Stimulated activated memory B cell treated with anti-CD40 and anti-IgM and Interleukin-4, amounts not matched to agents 10 μg/mL and 1 μg/mL and 100 μg/mL, for 72 hours (primary cell): ENCODE results near the gene IGF2BP3.

Experiments used
- ATAC-seq: fragments of 150-1000 bp; cut with Tn5 transposase; 2 replicates; pipeline ENCODE4 v1.10.0; 2021
- H3K27ac Mint-ChIP-seq: one replicate; pipeline ENCODE4 v1.8.0; 2022; ENCODE audit warnings: mild to moderate bottlenecking, mixed read lengths
- H3K27me3 Mint-ChIP-seq: one replicate; pipeline ENCODE4 v1.8.0; 2022; ENCODE audit warnings: mixed read lengths
- H3K36me3 Mint-ChIP-seq: one replicate; pipeline ENCODE4 v1.8.0; 2022; ENCODE audit warnings: mixed read lengths
- H3K4me1 Mint-ChIP-seq: one replicate; pipeline ENCODE4 v1.8.0; 2022; ENCODE audit warnings: mixed read lengths
- H3K4me3 Mint-ChIP-seq: one replicate; pipeline ENCODE4 v1.8.0; 2022; ENCODE audit warnings: mild to moderate bottlenecking, moderate library complexity, mixed read lengths
- H3K9me3 Mint-ChIP-seq: one replicate; pipeline ENCODE4 v1.8.0; 2022; ENCODE audit warnings: mixed read lengths

The IGF2BP3 gene

GRCh38 chr7:23294549-23295400, 175.5 kb downstream of the IGF2BP3 start:
- no peak overlapping the region for H3K27ac Mint-ChIP-seq
- no peaks in the 10 kb centered on the region for H3K9me3 Mint-ChIP-seq
- no peak overlapping the region for H3K4me3 Mint-ChIP-seq
- ATAC-seq: no peak
- H3K36me3 Mint-ChIP-seq: no peaks in the 10 kb centered on the region
- peaks cover 4% of the 10 kb centered on the region for H3K4me1 Mint-ChIP-seq
- H3K27me3 Mint-ChIP-seq: peaks cover 7% of the 10 kb centered on the region

- no peak overlapping the region for H3K27ac Mint-ChIP-seq
- H3K36me3 Mint-ChIP-seq: no peaks in the 10 kb centered on the region
- ATAC-seq: no peak
- no peak overlapping the region for H3K4me3 Mint-ChIP-seq
- H3K4me1 Mint-ChIP-seq: no peaks in the 10 kb centered on the region
- H3K9me3 Mint-ChIP-seq: no peaks in the 10 kb centered on the region
- H3K27me3 Mint-ChIP-seq: peaks cover 7% of the 10 kb centered on the region
Measured at GRCh38 chr7:23293500-23294073, 176.7 kb downstream of the IGF2BP3 start.

DNA sequence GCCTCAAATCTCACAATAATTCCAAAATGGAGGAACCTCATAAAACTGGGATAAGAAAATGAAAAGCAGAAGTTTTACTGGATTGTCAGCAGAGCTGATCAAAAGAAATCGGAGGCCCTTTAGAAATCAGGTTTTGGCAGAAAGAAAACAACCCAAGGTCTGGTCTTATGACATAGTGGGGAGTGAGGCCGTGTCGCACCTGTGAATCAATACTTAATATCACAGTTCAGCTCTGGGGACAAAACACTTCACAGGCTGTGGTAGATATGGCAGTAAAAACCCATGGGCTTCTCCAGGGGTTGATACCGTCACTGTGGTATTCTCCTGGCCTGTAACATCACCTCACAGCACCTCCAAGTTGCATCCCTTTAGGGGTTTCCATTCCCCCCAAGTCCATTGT, 177.7 kb downstream of the IGF2BP3 start:
- no peak for ATAC-seq
- H3K27me3 Mint-ChIP-seq: peaks cover 7% of the 10 kb centered on the region
- H3K36me3 Mint-ChIP-seq: no peaks in the 10 kb centered on the region
- no peaks in the 10 kb centered on the region for H3K9me3 Mint-ChIP-seq
- no peak overlapping the region for H3K4me3 Mint-ChIP-seq
- H3K4me1 Mint-ChIP-seq: no peaks in the 10 kb centered on the region
- H3K27ac Mint-ChIP-seq: no peak overlapping the region

DNA sequence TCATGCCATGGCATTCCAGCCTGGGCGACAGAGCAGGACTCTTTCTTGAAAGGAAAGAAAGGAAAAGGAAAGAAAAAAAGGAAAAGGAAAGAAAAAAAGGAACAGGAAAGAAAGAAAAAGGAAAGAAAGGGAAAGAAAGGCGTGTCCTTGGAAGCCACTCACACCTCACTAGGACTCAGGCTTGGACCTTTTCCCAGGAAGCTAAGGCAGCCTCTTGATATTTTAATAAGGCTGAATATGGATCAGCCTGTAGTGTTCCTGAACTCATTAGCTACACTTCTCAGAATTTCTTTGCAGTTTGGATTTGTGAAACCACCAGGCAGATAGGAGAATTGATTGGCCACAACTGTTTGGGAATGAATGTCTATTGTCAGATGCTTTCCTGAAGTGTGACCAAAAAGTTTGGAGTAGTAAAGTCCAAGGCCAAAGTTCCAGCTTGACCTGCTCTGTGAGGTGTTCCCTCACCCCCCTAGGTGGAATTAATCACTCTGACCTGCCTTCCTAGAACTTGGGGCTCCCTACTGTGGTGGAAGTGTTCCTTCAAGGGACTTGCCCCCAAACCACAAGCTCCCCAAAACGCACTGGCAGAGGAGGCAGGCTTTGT, 178.2 kb downstream of the IGF2BP3 start:
- Mint-ChIP-seq H3K36me3 (no peaks in the 10 kb centered on the region), H3K4me3 (no peak overlapping the region), H3K27ac (no peak overlapping the region), H3K27me3 (peaks cover 7% of the 10 kb centered on the region), H3K4me1 (no peaks in the 10 kb centered on the region), H3K9me3 (no peaks in the 10 kb centered on the region)
- ATAC-seq: no peak

- Mint-ChIP-seq H3K27me3 (peaks cover 7% of the 10 kb centered on the region), H3K27ac (no peak overlapping the region), H3K36me3 (no peaks in the 10 kb centered on the region), H3K9me3 (no peaks in the 10 kb centered on the region), H3K4me1 (no peaks in the 10 kb centered on the region), H3K4me3 (no peak overlapping the region)
- no peak for ATAC-seq
Measured at GRCh38 chr7:23290993-23291392, 179.3 kb downstream of the IGF2BP3 start.

GRCh38 chr7:23287612-23288011, 182.7 kb downstream of the IGF2BP3 start:
- Mint-ChIP-seq H3K9me3 (no peaks in the 10 kb centered on the region), H3K4me1 (no peaks in the 10 kb centered on the region), H3K27me3 (peaks cover 7% of the 10 kb centered on the region), H3K36me3 (no peaks in the 10 kb centered on the region), H3K27ac (no peak overlapping the region), H3K4me3 (no peak overlapping the region)
- ATAC-seq: no peak

GRCh38 chr7:23285657-23286646, 184.3 kb downstream of the IGF2BP3 start:
- Mint-ChIP-seq H3K4me3 (no peak overlapping the region), H3K27me3 (no peaks in the 10 kb centered on the region), H3K9me3 (no peaks in the 10 kb centered on the region), H3K27ac (no peak overlapping the region), H3K4me1 (no peaks in the 10 kb centered on the region), H3K36me3 (no peaks in the 10 kb centered on the region)
- no peak for ATAC-seq

DNA sequence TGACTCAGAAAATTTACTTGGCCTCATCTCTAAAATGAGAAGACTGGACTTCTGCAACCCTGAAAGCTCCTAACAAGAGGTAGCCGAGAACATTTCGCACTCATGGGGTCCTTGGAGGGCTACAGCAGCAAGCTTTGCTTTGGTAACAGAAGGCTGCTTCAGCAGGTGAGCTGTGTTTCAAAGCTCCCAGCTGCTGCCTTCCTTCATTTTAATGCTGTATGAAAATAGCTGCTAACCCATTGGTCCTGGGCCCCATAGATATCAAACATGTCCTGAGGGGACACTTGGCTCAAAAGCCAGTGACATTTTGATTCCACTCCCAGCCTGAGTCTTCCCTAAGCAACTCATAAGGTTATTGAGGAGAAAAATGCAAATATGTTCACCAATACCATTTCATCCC, 185.4 kb downstream of the IGF2BP3 start:
- no peaks in the 10 kb centered on the region for H3K36me3 Mint-ChIP-seq
- no peak for ATAC-seq
- H3K27ac Mint-ChIP-seq: no peak overlapping the region
- H3K4me3 Mint-ChIP-seq: no peak overlapping the region
- H3K9me3 Mint-ChIP-seq: no peaks in the 10 kb centered on the region
- H3K4me1 Mint-ChIP-seq: no peaks in the 10 kb centered on the region
- no peaks in the 10 kb centered on the region for H3K27me3 Mint-ChIP-seq

- H3K4me3 Mint-ChIP-seq: no peak overlapping the region
- H3K9me3 Mint-ChIP-seq: no peaks in the 10 kb centered on the region
- H3K27me3 Mint-ChIP-seq: no peaks in the 10 kb centered on the region
- H3K4me1 Mint-ChIP-seq: no peaks in the 10 kb centered on the region
- ATAC-seq: no peak
- no peak overlapping the region for H3K27ac Mint-ChIP-seq
- no peaks in the 10 kb centered on the region for H3K36me3 Mint-ChIP-seq
Measured at GRCh38 chr7:23283086-23283485, 187.2 kb downstream of the IGF2BP3 start.

- no peaks in the 10 kb centered on the region for H3K27me3 Mint-ChIP-seq
- H3K9me3 Mint-ChIP-seq: no peaks in the 10 kb centered on the region
- no peak for ATAC-seq
- H3K27ac Mint-ChIP-seq: no peak overlapping the region
- no peaks in the 10 kb centered on the region for H3K36me3 Mint-ChIP-seq
- H3K4me3 Mint-ChIP-seq: no peak overlapping the region
- H3K4me1 Mint-ChIP-seq: no peaks in the 10 kb centered on the region
Measured at GRCh38 chr7:23279819-23280525, 190.3 kb downstream of the IGF2BP3 start.

DNA sequence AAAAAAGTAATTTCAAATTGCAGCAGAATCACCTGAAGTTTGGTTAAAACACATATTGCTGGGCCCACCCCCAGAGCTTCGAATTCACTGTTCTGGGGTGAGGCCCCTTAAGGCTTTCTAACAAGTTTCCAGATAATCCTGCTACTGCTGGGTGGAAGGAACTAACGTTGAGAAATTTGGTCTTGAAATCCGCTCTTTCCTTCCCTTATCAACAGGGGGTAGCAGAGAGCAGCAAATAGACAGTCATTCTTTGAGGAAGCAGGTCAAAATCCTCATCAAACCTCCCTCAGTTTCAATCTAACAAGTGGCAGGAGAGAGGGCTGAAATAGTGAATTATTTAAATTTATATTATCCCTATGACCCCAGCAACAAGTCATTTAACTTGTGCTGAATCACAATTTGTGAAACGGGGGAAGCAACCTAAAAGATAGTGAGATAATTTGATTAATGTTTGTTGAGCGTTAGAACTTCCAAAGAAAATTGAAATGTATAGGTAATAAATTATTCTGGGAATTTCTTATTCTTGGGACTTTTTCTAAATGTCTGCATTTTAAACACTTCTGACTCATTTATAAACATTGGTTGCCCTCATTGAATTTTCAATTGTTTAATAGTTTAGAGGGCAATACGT, 192.8 kb downstream of the IGF2BP3 start:
- Mint-ChIP-seq H3K36me3 (no peaks in the 10 kb centered on the region), H3K4me1 (peaks cover 11% of the 10 kb centered on the region), H3K9me3 (no peaks in the 10 kb centered on the region), H3K27me3 (no peaks in the 10 kb centered on the region), H3K27ac (no peak overlapping the region), H3K4me3 (no peak overlapping the region)
- ATAC-seq: peak; percentile 48

- Mint-ChIP-seq H3K4me3 (no peak overlapping the region), H3K27ac (no peak overlapping the region), H3K36me3 (no peaks in the 10 kb centered on the region), H3K27me3 (no peaks in the 10 kb centered on the region), H3K9me3 (no peaks in the 10 kb centered on the region), H3K4me1 (peaks cover 11% of the 10 kb centered on the region)
- ATAC-seq: no peak
Measured at GRCh38 chr7:23276947-23277346, 193.3 kb downstream of the IGF2BP3 start.

DNA sequence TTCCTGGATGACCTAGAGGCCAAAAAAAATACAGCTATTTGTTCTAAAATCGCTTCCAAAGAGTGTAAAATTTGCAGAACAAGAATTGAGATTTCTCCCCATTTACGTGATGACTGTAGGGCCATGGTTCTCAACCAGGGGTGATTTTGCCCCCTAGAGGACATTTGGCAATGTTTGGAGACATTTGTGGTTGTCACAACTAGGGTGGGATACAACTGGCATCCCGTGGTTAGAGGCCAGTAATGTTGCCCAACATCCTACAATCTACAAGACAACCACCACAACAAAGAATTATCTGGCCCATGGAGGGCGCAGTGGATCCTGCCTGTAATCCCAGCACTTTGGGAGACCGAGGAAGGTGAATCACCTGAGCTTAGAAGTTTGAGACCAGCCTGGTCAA, 193.9 kb downstream of the IGF2BP3 start:
- Mint-ChIP-seq H3K27ac (no peak overlapping the region), H3K36me3 (no peaks in the 10 kb centered on the region), H3K4me1 (peaks cover 11% of the 10 kb centered on the region), H3K27me3 (no peaks in the 10 kb centered on the region), H3K9me3 (no peaks in the 10 kb centered on the region), H3K4me3 (no peak overlapping the region)
- ATAC-seq: no peak

- H3K9me3 Mint-ChIP-seq: no peaks in the 10 kb centered on the region
Measured at GRCh38 chr7:23275912-23276311, 194.4 kb downstream of the IGF2BP3 start.

More at GRCh38 chr7:23275912-23276311, 194.4 kb downstream of the IGF2BP3 start:
- Mint-ChIP-seq H3K4me1 (peaks cover 11% of the 10 kb centered on the region), H3K27me3 (no peaks in the 10 kb centered on the region), H3K27ac (no peak overlapping the region), H3K4me3 (no peak overlapping the region), H3K36me3 (no peaks in the 10 kb centered on the region)
- ATAC-seq: no peak
